Neural cell (in vitro differentiated cells): Measurements from ENCODE around the gene COL15A1. TPM values are rescaled to one million over a fixed set of nuclear protein-coding genes. Genes with fewer than 3 reads are reported as not detected.

Experiments
- H2AFZ ChIP-seq: fragments of 200-600, 300-800 bp; sonication (generic), shearing (Covaris generic); 2 replicates; pipeline ENCODE4 v1.6.0; 2014; ENCODE audit warnings: low read depth, mild to moderate bottlenecking, antibody characterized with exemption, low read length, moderate library complexity
- H3F3A ChIP-seq: fragments of 200-600 bp; shearing (Covaris generic); 2 replicates; pipeline ENCODE4 v1.6.1; 2016; ENCODE audit warnings: mild to moderate bottlenecking, moderate library complexity, mixed read lengths, antibody characterized with exemption, low read length; ENCODE audit not compliant: insufficient read depth, poor library complexity, severe bottlenecking
- H3K27ac ChIP-seq: fragments of 200-600, 300-800 bp; sonication (generic), shearing (Covaris generic); 2 replicates; pipeline ENCODE4 v1.5.1; 2014; ENCODE audit warnings: mild to moderate bottlenecking, low read length, moderate library complexity
- H3K27me3 ChIP-seq: fragments of 300-800, 200-600 bp; sonication (generic), shearing (Covaris generic); 2 replicates; pipeline ENCODE4 v1.6.0; 2014; ENCODE audit warnings: mild to moderate bottlenecking, low read depth, low read length, moderate library complexity; ENCODE audit not compliant: insufficient read depth
- H3K36me3 ChIP-seq: fragments of 300-800, 200-600 bp; sonication (generic), shearing (Covaris generic); 2 replicates; pipeline ENCODE4 v1.5.1; 2014; ENCODE audit warnings: mild to moderate bottlenecking, antibody characterized with exemption, low read length, moderate library complexity; ENCODE audit not compliant: insufficient read depth
- H3K4me2 ChIP-seq: fragments of 300-800, 200-600 bp; sonication (generic), shearing (Covaris generic); 2 replicates; pipeline ENCODE4 v1.6.0; 2014; ENCODE audit warnings: mild to moderate bottlenecking, low read length
- H3K4me3 ChIP-seq: fragments of 300-800, 200-600 bp; sonication (generic), shearing (Covaris generic); 2 replicates; pipeline ENCODE4 v1.5.1; 2014; ENCODE audit warnings: mild to moderate bottlenecking, low read length, moderate library complexity
- H3K79me2 ChIP-seq: fragments of 200-600 bp; shearing (Covaris generic); replicated peaks from 2 replicates; pipeline ENCODE4 v1.6.0; 2014; ENCODE audit warnings: mild to moderate bottlenecking, low read length, moderate library complexity; ENCODE audit not compliant: insufficient read depth
- H3K9ac ChIP-seq: fragments of 300-800, 200-600 bp; sonication (generic), shearing (Covaris generic); 2 replicates; pipeline ENCODE4 v1.6.1; 2016; ENCODE audit warnings: mild to moderate bottlenecking, low read length, mixed read lengths
- H3K9me2 ChIP-seq: fragments of 200-600 bp; shearing (Covaris generic); 2 replicates; pipeline ENCODE4 v1.6.1; 2016; ENCODE audit warnings: mild to moderate bottlenecking, low read length, mixed read lengths; ENCODE audit not compliant: insufficient read depth
- H3K9me3 ChIP-seq: fragments of 200-600, 300-800 bp; sonication (generic), shearing (Covaris generic); 2 replicates; pipeline ENCODE4 v1.6.1; 2016; ENCODE audit warnings: mild to moderate bottlenecking, mixed run types, low read length, moderate library complexity, mixed read lengths
- H4K20me1 ChIP-seq: fragments of 200-600 bp; shearing (Covaris generic); 2 replicates; pipeline ENCODE4 v1.6.1; 2016; ENCODE audit warnings: mild to moderate bottlenecking, mixed run types; ENCODE audit not compliant: insufficient read depth
- EP300 ChIP-seq: fragments of 450-650 bp; conservative IDR thresholded peaks from 2 replicates; pipeline ENCODE4 v1.6.1; 2014; ENCODE audit warnings: antibody characterized with exemption, mild to moderate bottlenecking, moderate library complexity; ENCODE audit not compliant: poor library complexity, severe bottlenecking
- EZH2 ChIP-seq: fragments of 200-600, 300-800 bp; shearing (Covaris generic), sonication (generic); IDR thresholded peaks from 2 replicates; pipeline ENCODE4 v1.6.1; 2014; ENCODE audit warnings: antibody characterized with exemption, low read length, borderline replicate concordance, mild to moderate bottlenecking; ENCODE audit not compliant: insufficient read depth, poor library complexity, severe bottlenecking
- MXI1 ChIP-seq: fragments of 450-650 bp; conservative IDR thresholded peaks from 2 replicates; pipeline ENCODE4 v1.6.1; 2014; ENCODE audit warnings: antibody characterized with exemption, mild to moderate bottlenecking; ENCODE audit not compliant: poor library complexity, severe bottlenecking
- POLR2AphosphoS5 ChIP-seq: IDR thresholded peaks from 2 replicates; pipeline ENCODE4 v1.6.1; 2012
- RAD21 ChIP-seq: fragments of 450-650 bp; conservative IDR thresholded peaks from 2 replicates; pipeline ENCODE4 v1.6.1; 2014; ENCODE audit warnings: antibody characterized with exemption, mild to moderate bottlenecking, moderate library complexity
- SMC3 ChIP-seq: fragments of 450-650 bp; conservative IDR thresholded peaks from 2 replicates; pipeline ENCODE4 v1.6.1; 2014; ENCODE audit warnings: antibody characterized with exemption, mild to moderate bottlenecking, moderate library complexity; ENCODE audit not compliant: poor library complexity
- TAF1 ChIP-seq: IDR thresholded peaks from 2 replicates; pipeline ENCODE4 v1.6.1; 2012; ENCODE audit warnings: low read depth
- polyA plus RNA-seq: library from polyadenylated mRNA; depleted of rRNA; stranded (reverse); fragments of >200 nt; gene quantifications from 2 replicates; pipeline ENCODE4 v1.2.3, GENCODE V29; 2014
- TF ChIP-seq, protein P1 (sequence below): IDR thresholded peaks from 2 replicates; pipeline ENCODE4 v1.6.1; 2012; ENCODE audit warnings: borderline replicate concordance
- TF ChIP-seq, protein P2 (sequence below): fragments of 450-650 bp; IDR thresholded peaks from 2 replicates; pipeline ENCODE4 v1.5.1; 2014; ENCODE audit warnings: antibody characterized with exemption, mild to moderate bottlenecking, moderate library complexity; ENCODE audit not compliant: poor library complexity, severe bottlenecking

The COL15A1 gene
- polyA plus RNA-seq, 1 donor from 2014 or later = 2.8 TPM

DNA sequence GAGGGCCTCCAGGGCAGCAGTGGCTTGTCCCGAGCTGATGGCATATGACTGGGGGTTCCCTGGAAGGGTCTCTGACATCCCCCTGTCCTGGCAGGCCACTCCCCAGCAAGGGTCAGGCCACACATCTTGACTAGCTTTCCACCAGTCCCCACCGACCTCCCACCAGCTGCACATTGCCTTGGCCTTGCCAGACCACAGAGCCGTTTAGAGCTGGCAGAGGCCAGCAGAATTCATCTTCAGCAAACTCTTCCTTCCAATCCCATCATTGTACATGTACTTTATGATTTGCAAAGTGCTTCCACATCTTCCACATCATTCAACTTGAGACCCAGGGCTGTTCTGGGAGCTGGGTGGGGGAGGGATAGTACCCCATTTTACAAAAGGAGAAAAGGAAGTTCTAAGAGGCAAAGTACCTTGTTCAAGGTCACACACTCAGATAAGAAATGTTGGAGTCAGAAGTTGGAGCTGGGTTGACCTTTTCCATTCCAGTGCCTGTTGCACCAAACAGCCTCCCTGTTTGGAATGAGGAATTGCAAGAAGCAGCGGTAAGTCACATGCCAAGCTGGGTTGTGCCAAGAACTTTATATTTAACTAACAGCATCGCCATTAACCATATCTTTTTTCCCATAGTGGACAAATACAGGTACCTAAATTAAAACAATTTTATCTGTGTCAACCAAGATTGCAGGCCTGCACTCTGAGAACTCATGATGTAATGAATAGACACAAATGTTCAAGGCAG lies 25.8 kb upstream of the COL15A1 start:
- no peaks in the 10 kb centered on the region for H3K9me3 ChIP-seq
- H3K27ac ChIP-seq = no peak overlapping the region

DNA sequence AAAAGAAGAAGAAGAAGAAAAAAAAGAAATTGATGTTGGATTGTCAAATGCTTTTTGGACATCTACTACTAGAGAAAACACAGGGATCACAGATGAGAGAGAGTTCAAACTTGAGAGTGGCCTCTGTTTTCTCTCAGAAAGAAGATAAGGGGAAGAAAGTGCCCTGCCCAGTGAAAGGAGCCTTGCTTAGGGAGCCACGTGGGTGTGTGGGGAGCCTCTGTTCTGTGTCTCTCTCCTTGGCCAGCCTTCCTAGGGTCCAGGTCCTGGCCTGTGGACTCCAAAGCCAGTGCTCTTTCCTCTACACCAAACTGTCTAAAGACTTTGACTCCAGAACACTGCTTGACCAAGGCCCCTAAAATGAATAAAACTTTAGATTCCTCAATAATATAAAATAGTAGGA lies 22.0 kb upstream of the COL15A1 start:
- TF ChIP-seq TAF1 (no peak), SMC3 (no peak), POLR2AphosphoS5 (no peak), EP300 (no peak), EZH2 (no peak)
- TF ChIP-seq, protein P1, sequence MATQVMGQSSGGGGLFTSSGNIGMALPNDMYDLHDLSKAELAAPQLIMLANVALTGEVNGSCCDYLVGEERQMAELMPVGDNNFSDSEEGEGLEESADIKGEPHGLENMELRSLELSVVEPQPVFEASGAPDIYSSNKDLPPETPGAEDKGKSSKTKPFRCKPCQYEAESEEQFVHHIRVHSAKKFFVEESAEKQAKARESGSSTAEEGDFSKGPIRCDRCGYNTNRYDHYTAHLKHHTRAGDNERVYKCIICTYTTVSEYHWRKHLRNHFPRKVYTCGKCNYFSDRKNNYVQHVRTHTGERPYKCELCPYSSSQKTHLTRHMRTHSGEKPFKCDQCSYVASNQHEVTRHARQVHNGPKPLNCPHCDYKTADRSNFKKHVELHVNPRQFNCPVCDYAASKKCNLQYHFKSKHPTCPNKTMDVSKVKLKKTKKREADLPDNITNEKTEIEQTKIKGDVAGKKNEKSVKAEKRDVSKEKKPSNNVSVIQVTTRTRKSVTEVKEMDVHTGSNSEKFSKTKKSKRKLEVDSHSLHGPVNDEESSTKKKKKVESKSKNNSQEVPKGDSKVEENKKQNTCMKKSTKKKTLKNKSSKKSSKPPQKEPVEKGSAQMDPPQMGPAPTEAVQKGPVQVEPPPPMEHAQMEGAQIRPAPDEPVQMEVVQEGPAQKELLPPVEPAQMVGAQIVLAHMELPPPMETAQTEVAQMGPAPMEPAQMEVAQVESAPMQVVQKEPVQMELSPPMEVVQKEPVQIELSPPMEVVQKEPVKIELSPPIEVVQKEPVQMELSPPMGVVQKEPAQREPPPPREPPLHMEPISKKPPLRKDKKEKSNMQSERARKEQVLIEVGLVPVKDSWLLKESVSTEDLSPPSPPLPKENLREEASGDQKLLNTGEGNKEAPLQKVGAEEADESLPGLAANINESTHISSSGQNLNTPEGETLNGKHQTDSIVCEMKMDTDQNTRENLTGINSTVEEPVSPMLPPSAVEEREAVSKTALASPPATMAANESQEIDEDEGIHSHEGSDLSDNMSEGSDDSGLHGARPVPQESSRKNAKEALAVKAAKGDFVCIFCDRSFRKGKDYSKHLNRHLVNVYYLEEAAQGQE = no peak
- Histone ChIP-seq H4K20me1 (no peaks in the 10 kb centered on the region), H3K27me3 (no peaks in the 10 kb centered on the region), H2AFZ (no peak overlapping the region), H3K27ac (no peak overlapping the region), H3K9me2 (no peaks in the 10 kb centered on the region), H3K9me3 (no peaks in the 10 kb centered on the region), H3K4me3 (no peak overlapping the region), H3K79me2 (no peaks in the 10 kb centered on the region), H3K36me3 (no peaks in the 10 kb centered on the region), H3F3A (no peaks in the 10 kb centered on the region), H3K9ac (no peak overlapping the region), H3K4me2 (no peak overlapping the region)

More for the DNA sequence above, 25.8 kb upstream of the COL15A1 start:
- Histone ChIP-seq H4K20me1 (no peaks in the 10 kb centered on the region), H3K79me2 (no peaks in the 10 kb centered on the region), H3K9ac (no peak overlapping the region), H3K4me3 (no peak overlapping the region), H3F3A (no peaks in the 10 kb centered on the region), H2AFZ (no peak overlapping the region), H3K27me3 (no peaks in the 10 kb centered on the region), H3K4me2 (no peak overlapping the region), H3K9me2 (no peaks in the 10 kb centered on the region), H3K36me3 (no peaks in the 10 kb centered on the region)
- no peak for TF ChIP-seq TAF1
- no peak for TF ChIP-seq EZH2
- no peak for TF ChIP-seq MXI1
- TF ChIP-seq RAD21 = no peak
- TF ChIP-seq POLR2AphosphoS5 = no peak

DNA sequence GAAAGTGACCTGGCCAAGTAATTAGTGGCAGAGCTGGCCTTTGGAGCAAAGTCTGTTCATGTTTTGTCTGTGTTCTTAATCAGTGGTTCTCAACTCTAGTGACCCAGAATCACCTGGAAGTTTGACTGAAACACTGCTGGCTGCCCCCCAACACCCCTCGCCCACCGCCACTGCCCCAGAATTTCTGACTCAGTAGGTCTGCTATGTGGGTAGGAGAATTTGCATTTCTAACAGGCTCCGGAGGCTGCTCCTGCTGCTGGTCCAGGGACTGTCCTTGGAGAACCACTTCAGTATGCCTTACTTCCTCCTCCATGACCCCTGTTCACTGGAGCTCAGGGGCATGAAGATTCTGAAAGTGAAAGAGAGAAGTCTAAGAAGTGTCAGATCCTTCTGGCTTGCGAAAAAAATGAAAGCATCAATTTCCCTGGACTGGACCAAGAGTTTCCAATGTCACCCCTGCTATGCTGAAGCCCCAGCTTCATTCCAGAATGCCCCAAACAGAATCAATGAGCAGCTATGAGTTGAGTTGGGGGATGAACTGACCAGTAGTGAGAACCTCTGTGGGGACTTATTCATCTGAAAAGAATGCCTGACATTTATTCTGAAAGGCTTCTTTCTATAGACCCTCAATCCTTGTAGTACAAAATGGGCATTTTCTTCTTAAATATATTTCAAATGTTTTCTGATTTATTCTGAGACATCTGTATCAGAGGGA lies 20.8 kb upstream of the COL15A1 start:
- no peaks in the 10 kb centered on the region for H3K36me3 ChIP-seq
- TF ChIP-seq RAD21 (no peak), EP300 (no peak), TAF1 (no peak), MXI1 (no peak), EZH2 (no peak), SMC3 (no peak), POLR2AphosphoS5 (no peak)
- TF ChIP-seq, protein P2, sequence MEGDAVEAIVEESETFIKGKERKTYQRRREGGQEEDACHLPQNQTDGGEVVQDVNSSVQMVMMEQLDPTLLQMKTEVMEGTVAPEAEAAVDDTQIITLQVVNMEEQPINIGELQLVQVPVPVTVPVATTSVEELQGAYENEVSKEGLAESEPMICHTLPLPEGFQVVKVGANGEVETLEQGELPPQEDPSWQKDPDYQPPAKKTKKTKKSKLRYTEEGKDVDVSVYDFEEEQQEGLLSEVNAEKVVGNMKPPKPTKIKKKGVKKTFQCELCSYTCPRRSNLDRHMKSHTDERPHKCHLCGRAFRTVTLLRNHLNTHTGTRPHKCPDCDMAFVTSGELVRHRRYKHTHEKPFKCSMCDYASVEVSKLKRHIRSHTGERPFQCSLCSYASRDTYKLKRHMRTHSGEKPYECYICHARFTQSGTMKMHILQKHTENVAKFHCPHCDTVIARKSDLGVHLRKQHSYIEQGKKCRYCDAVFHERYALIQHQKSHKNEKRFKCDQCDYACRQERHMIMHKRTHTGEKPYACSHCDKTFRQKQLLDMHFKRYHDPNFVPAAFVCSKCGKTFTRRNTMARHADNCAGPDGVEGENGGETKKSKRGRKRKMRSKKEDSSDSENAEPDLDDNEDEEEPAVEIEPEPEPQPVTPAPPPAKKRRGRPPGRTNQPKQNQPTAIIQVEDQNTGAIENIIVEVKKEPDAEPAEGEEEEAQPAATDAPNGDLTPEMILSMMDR = no peak
- TF ChIP-seq, protein P1 = no peak
- H3K4me3 ChIP-seq = no peak overlapping the region
- no peak overlapping the region for H3K27ac ChIP-seq
- no peaks in the 10 kb centered on the region for H3F3A ChIP-seq
- no peak overlapping the region for H3K9ac ChIP-seq
- no peaks in the 10 kb centered on the region for H3K9me2 ChIP-seq
- H3K79me2 ChIP-seq = no peaks in the 10 kb centered on the region
- no peaks in the 10 kb centered on the region for H3K9me3 ChIP-seq
- H4K20me1 ChIP-seq = no peaks in the 10 kb centered on the region
- H2AFZ ChIP-seq = no peak overlapping the region
- H3K4me2 ChIP-seq = no peak overlapping the region
- H3K27me3 ChIP-seq = no peaks in the 10 kb centered on the region
